NCI-H69 (cell line): ENCODE data around the gene RRP12.
"Not testable (repeated sequence)": the region's sequence is repeated elsewhere in the genome, so short reads cannot be mapped to it uniquely, and the experiment has no call there.

ENCODE experiments used
- DNase-seq: peaks from one replicate; lab custom pipeline; 2025; lab: John Stamatoyannopoulos, UW

The RRP12 gene

GRCh38 chr10:97406483-97406882 lies 5.3 kb upstream of the RRP12 start:
- DNase-seq, result not testable (repeated sequence)

GRCh38 chr10:97406064-97406463 lies 4.9 kb upstream of the RRP12 start:
- DNase-seq, result no peak

- no peak for DNase-seq
Observed at GRCh38 chr10:97404044-97404443, 2.9 kb upstream of the RRP12 start.

- no peak for DNase-seq
Observed at GRCh38 chr10:97401455-97401919, 347 bp upstream of the RRP12 start.

- DNase-seq, result peak; percentile 40
Observed at GRCh38 chr10:97399843-97400545, 1.1 kb downstream of the RRP12 start.

- no peak for DNase-seq
Observed at GRCh38 chr10:97396056-97396455, 5.1 kb downstream of the RRP12 start.

- DNase-seq, result no peak
Observed at GRCh38 chr10:97393034-97393573, 8.0 kb downstream of the RRP12 start.

- DNase-seq, result no peak
Observed at GRCh38 chr10:97390091-97390490, 11.0 kb downstream of the RRP12 start.

GRCh38 chr10:97388152-97388551 lies 13.0 kb downstream of the RRP12 start:
- DNase-seq, result no peak

GRCh38 chr10:97385565-97385964 lies 15.6 kb downstream of the RRP12 start:
- no peak for DNase-seq

- DNase-seq, result no peak
Observed at GRCh38 chr10:97384641-97385040, 16.5 kb downstream of the RRP12 start.

GRCh38 chr10:97384156-97384555 lies 17.0 kb downstream of the RRP12 start:
- DNase-seq, result no peak

GRCh38 chr10:97383159-97383558 lies 18.0 kb downstream of the RRP12 start:
- no peak for DNase-seq

GRCh38 chr10:97381626-97382025 lies 19.5 kb downstream of the RRP12 start:
- DNase-seq, result no peak

- no peak for DNase-seq
Observed at GRCh38 chr10:97380516-97380915, 20.6 kb downstream of the RRP12 start.

GRCh38 chr10:97378933-97379921 lies 21.9 kb downstream of the RRP12 start:
- no peak for DNase-seq

GRCh38 chr10:97376413-97376812 lies 24.7 kb downstream of the RRP12 start:
- DNase-seq, result no peak

- no peak for DNase-seq
Observed at GRCh38 chr10:97373456-97373855, 27.7 kb downstream of the RRP12 start.

- no peak for DNase-seq
Observed at GRCh38 chr10:97372233-97372875, 28.8 kb downstream of the RRP12 start.

- DNase-seq, result no peak
Observed at GRCh38 chr10:97371696-97372095, 29.4 kb downstream of the RRP12 start.

GRCh38 chr10:97367126-97367649 lies 34.0 kb downstream of the RRP12 start:
- DNase-seq, result no peak

- no peak for DNase-seq
Observed at GRCh38 chr10:97366572-97366971, 34.6 kb downstream of the RRP12 start.
